ENCODE data around the gene ADIPOR2. TPM values are rescaled to one million over a fixed set of nuclear protein-coding genes. Genes with fewer than 3 reads are reported as not detected.

The ADIPOR2 gene
- total RNA-seq, 2 donors from 2014 or later, result 19.7 to 23.3 TPM

DNA sequence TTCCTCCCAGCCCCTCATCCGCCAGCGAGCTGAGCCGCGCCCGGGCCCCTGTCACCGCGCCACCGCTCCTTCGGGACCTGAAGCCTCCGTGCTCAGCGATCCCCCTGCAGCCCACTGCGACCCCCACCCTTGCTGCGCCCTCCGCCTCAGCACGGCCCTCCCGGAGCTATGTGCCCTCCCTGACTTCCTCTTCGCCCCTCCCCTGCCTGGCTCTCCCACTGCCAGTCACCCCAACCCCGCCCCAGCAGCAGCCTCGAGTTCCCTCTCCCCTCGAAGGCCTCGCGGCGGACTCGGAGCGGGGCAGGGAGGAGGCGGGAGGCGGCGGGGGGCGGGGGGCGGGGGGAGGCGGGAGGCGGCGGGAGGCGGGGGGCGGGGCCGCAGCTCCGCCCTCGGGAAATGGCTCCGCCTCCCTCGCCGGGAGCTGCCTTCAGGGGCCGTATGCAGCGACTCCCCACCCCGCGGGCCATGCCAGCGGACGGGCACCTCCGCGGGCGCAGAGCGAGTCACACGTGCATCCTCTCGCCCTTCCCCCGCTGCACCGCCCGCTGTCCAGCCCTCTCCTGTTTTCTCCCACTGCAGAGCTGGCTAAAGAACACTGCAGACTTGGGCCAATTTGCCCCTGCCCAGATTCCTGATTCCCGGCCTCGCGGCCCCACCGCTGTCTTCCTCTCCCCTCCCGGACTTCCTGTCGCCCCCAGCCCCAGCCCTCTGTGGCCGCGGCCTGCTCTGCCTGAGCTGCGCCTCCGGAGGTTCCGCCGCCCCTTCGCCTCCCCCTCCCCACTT lies 29.1 kb upstream of the ADIPOR2 start:
- peak; percentile 92 for DNase-seq (ENCODE audit: low spot score)
- peaks cover 0 to 40% of the 10 kb centered on the region in 2 donors for H3K4me1 ChIP-seq

DNA sequence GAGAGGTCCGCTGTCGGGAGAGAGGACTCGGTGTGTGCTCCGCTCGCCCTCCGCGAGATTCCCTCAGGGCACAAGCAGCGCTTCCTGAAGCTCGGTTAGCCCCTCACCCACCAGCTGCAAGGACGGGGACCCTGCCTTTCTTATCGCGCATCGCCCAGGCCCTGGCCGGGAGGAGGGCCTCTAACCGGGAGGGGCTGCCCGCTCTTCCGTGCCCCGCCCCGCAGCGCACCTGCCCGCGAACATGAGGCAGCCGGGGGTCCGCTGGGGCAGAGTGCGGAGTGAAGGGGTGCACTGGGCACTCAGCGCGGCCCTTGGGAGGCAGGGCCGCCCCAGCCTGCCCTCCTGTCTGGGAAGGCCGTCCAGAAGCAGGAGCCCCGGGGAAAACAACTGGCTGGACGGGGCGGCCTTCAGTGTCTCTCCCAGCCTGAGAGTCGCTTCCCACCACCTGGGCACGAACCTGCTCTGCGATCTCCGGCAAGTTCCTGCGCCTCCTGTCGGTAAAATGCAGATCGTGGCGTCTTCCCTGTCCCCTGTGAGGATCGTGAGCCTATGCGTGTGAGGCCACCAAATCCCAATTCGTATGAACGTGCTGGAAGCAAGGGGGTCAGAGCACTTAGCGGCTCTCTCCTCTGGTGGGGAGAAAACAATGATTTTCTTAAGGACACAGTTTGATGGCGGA lies 28.0 kb upstream of the ADIPOR2 start:
- TF ChIP-seq, protein P1, sequence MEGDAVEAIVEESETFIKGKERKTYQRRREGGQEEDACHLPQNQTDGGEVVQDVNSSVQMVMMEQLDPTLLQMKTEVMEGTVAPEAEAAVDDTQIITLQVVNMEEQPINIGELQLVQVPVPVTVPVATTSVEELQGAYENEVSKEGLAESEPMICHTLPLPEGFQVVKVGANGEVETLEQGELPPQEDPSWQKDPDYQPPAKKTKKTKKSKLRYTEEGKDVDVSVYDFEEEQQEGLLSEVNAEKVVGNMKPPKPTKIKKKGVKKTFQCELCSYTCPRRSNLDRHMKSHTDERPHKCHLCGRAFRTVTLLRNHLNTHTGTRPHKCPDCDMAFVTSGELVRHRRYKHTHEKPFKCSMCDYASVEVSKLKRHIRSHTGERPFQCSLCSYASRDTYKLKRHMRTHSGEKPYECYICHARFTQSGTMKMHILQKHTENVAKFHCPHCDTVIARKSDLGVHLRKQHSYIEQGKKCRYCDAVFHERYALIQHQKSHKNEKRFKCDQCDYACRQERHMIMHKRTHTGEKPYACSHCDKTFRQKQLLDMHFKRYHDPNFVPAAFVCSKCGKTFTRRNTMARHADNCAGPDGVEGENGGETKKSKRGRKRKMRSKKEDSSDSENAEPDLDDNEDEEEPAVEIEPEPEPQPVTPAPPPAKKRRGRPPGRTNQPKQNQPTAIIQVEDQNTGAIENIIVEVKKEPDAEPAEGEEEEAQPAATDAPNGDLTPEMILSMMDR (IDR thresholded peaks at IDR 0.05), result peak in 1 of 2 donors; percentile 41

More for the DNA sequence above, 29.1 kb upstream of the ADIPOR2 start:
- Histone ChIP-seq H3K27me3 (no peaks in the 10 kb centered on the region), H3K9me3 (no peaks in the 10 kb centered on the region), H3K4me3 (peak overlapping the region; percentile 35 to 60), H3K36me3 (no peaks in the 10 kb centered on the region), H3K27ac (peak overlapping the region; percentile 82 to 92)
- TF ChIP-seq, protein P1 (IDR thresholded peaks at IDR 0.05), result no peak

DNA sequence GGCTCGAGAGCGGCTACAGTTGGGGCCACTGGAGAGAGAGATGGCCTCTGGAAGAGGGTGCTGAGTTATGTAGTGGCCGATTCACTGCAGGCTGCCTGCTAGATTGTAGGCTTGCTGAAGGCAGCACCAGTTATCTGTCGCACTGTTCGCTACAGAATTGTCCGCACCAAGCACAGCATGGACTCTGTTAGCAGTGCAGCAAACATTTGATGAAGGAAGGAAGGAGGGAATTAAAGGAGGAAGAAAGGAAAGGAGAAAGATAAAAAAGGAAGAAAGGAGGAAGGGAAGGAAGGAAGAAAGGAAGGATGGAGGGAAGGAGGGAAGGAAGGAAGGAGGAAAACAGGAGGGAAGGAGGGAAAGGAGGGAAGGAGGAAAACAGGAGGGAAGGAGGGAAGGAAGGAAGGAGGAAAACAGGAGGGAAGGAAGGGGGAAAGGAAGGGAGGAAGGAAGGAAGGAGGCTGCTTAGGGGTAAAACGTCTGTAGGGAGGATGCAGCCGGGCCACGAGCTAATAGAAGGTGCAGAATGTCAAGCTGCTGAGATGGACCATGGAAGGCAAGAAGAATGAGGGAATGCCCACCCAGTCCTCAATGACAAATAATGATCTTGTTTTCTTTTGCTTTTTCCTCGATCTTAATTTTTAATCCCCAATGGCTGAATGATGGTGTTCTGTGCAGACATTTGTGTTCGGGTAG lies 27.3 kb upstream of the ADIPOR2 start:
- no peak overlapping the region for H3K4me3 ChIP-seq
- peaks cover 0 to 38% of the 10 kb centered on the region in 2 donors for H3K4me1 ChIP-seq
- H3K27ac ChIP-seq, result peak overlapping the region in 1 of 2 donors; percentile 76
- no peaks in the 10 kb centered on the region for H3K27me3 ChIP-seq
- H3K9me3 ChIP-seq, result no peaks in the 10 kb centered on the region
- H3K36me3 ChIP-seq, result no peaks in the 10 kb centered on the region
- TF ChIP-seq, protein P1 (IDR thresholded peaks at IDR 0.05), result no peak
- no peak for DNase-seq (ENCODE audit: low spot score)

More for the DNA sequence above, 28.0 kb upstream of the ADIPOR2 start:
- DNase-seq (ENCODE audit: low spot score), result no peak
- no peaks in the 10 kb centered on the region for H3K9me3 ChIP-seq
- peaks cover 0 to 41% of the 10 kb centered on the region in 2 donors for H3K4me1 ChIP-seq
- no peaks in the 10 kb centered on the region for H3K36me3 ChIP-seq
- H3K4me3 ChIP-seq, result peak overlapping the region in 1 of 2 donors; percentile 36
- H3K27me3 ChIP-seq, result no peaks in the 10 kb centered on the region
- H3K27ac ChIP-seq, result peak overlapping the region; percentile 56 to 76

DNA sequence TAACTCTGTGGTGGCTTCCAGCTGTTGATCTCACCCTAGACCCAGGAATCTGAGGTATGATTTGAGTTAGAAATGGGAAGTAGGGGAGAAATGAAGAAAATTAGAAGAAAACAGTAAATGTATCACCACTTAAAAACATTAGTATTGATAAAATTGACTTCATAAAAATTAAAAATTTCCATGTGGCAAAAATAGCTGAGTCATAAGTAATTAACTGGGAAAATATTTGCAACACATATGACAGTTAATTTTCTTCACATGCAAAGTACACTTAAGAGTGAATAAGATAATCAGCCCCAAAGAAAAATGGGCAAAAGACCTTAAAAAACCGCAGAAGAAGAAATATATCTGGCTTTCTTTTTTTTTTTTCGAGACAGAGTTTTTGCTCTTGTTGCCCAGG lies 25.5 kb upstream of the ADIPOR2 start:
- TF ChIP-seq, protein P1 (IDR thresholded peaks at IDR 0.05), result no peak
- H3K4me3 ChIP-seq, result no peak overlapping the region
- H3K36me3 ChIP-seq, result no peaks in the 10 kb centered on the region
- H3K4me1 ChIP-seq, result peaks cover 0 to 29% of the 10 kb centered on the region in 2 donors
- no peak for DNase-seq (ENCODE audit: low spot score)
- no peaks in the 10 kb centered on the region for H3K9me3 ChIP-seq
- no peaks in the 10 kb centered on the region for H3K27me3 ChIP-seq
- peak overlapping the region in 1 of 2 donors; percentile 15 for H3K27ac ChIP-seq

DNA sequence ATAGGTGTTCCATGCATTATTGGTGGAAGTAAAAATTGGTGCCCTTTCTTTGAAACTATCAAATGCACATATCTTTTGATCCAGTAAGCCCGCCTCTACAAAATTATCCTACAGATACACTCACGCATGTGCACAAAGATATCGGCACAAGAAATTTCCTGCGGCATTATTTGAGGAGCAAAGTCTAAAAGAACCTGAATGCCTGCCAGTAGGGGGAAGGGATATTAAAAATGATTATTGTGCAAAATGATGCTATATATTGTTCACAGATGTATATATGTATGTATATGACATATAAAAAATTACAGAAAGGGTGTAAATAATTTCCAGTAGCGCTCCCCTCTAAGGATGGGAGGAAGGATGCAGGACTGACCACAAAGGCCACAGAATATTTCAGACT lies 24.7 kb upstream of the ADIPOR2 start:
- TF ChIP-seq, protein P1 (IDR thresholded peaks at IDR 0.05), result no peak
- no peak for DNase-seq (ENCODE audit: low spot score)
- Histone ChIP-seq H3K36me3 (no peaks in the 10 kb centered on the region), H3K9me3 (no peaks in the 10 kb centered on the region), H3K27me3 (no peaks in the 10 kb centered on the region), H3K27ac (no peak overlapping the region), H3K4me1 (peaks cover 0 to 23% of the 10 kb centered on the region in 2 donors), H3K4me3 (no peak overlapping the region)
